Stomach smooth muscle (tissue), 2 donors: ENCODE data around the gene KRT16.
"Not testable (repeated sequence)": the region's sequence is repeated elsewhere in the genome, so short reads cannot be mapped to it uniquely, and the experiment has no call there.

Experiments used
- H3K27ac ChIP-seq: one replicate; pipeline ENCODE4 v1.7.0; 2013; ENCODE audit warnings: mild to moderate bottlenecking, low read length, inconsistent platforms
- H3K27me3 ChIP-seq, 2 donors: one replicate each; pipeline ENCODE4 v1.7.0; 2013; ENCODE audit warnings: low read length in 2 of 2; ENCODE audit not compliant: insufficient read depth in 2 of 2, control insufficient read depth in 1 of 2
- H3K36me3 ChIP-seq, 2 donors: one replicate each; pipeline ENCODE4 v1.7.0; 2013; ENCODE audit warnings: low read length in 2 of 2; ENCODE audit not compliant: control insufficient read depth in 2 of 2, insufficient read depth in 2 of 2
- H3K4me1 ChIP-seq: one replicate; pipeline ENCODE4 v1.7.0; 2013; ENCODE audit warnings: low read length; ENCODE audit not compliant: control insufficient read depth, insufficient read depth
- H3K4me3 ChIP-seq, 2 donors: one replicate each; pipeline ENCODE4 v1.7.0; 2013; ENCODE audit warnings: low read length in 2 of 2
- H3K9ac ChIP-seq, 2 donors: one replicate each; pipeline ENCODE4 v1.7.0; 2013; ENCODE audit warnings: low read length in 2 of 2, mild to moderate bottlenecking in 1 of 2
- H3K9me3 ChIP-seq, 2 donors: one replicate each; pipeline ENCODE4 v1.7.0; 2013; ENCODE audit warnings: low read length in 2 of 2; ENCODE audit not compliant: control insufficient read depth in 2 of 2
- donor health status: healthy.
- donor health status: Pancreatic carcinoma.

Gene KRT16

DNA sequence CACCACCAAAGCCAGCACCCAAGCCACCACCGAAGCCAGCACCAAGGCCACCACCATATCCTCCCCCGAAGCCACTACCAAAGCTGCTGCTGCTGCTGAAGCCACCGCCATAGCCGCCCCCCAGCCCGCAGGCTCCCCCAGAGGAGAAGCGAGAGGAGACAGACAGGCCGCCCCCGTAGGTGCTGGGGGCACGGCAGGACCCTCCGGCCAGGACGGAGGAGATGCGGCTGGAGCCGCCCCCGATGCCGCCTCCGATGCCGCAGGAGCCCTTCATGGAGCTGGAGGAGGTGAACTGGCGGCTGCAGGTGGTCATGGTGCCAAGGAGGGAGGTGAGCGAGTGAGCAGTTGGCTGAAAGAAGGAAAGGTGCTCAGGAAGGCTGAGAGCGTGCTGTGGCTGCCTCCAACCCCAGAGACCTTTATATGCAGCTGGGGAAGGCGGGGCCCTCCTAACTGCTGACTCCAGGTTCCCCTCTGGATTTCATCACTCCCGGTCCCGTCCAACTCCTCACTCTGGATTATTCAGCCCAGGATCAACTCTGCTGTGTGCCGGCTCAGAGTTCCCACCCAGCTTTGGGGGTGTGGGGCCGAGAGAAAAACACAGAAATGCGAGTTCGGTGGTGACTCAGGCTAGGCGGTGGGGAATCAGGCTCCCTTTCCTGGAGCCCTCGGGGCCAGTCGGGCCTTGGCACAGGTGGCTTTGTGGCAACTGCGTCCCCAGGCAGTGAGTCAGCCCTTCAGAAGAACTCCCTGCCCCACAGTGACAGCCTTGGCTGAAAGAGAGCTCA, at the start of gene KRT16:
TSS of gene KRT16 (minus strand) at position 392 of the 785 bp plus-strand sequence. CDS start at position 313, 79 bp downstream.
- not testable (repeated sequence) for H3K27ac ChIP-seq, H3K9me3 ChIP-seq, H3K36me3 ChIP-seq, H3K4me3 ChIP-seq, H3K27me3 ChIP-seq, H3K9ac ChIP-seq, H3K4me1 ChIP-seq

GRCh38 chr17:41660221-41660711, 47.7 kb upstream of the KRT16 start:
- Histone ChIP-seq H3K27ac (no peak overlapping the region), H3K4me1 (peaks cover 7% of the 10 kb centered on the region), H3K9ac (no peak overlapping the region)

GRCh38 chr17:41659427-41660212, 47.1 kb upstream of the KRT16 start:
- Histone ChIP-seq H3K9me3 (no peaks in the 10 kb centered on the region), H3K36me3 (no peaks in the 10 kb centered on the region), H3K27me3 (no peaks in the 10 kb centered on the region), H3K4me1 (peaks cover 9% of the 10 kb centered on the region), H3K4me3 (no peak overlapping the region), H3K9ac (no peak overlapping the region), H3K27ac (no peak overlapping the region)

More at GRCh38 chr17:41660221-41660711, 47.7 kb upstream of the KRT16 start:
- Histone ChIP-seq H3K27me3 (no peaks in the 10 kb centered on the region), H3K36me3 (no peaks in the 10 kb centered on the region), H3K4me3 (no peak overlapping the region), H3K9me3 (no peaks in the 10 kb centered on the region)

DNA sequence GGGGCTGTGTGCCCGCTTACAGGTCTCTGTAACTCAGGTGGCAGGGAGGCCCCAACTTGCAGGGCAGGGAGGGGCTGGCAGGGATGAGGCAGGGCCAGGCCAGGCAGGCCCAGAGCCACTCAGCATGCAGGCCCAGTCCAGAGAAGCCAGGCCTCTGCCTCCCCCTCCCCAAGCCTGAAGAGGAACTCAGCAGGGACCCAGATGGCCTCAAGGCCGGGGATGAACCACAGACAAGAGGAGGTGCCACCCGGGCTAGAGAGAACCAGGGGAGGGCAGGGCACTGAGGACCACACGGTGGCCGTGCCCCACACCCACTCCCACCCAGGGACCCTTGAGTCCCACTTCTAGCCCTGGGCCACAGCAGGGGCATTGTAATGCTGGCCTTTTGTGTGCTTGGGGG, 46.3 kb upstream of the KRT16 start:
- Histone ChIP-seq H3K4me1 (peaks cover 9% of the 10 kb centered on the region), H3K9me3 (no peaks in the 10 kb centered on the region), H3K4me3 (no peak overlapping the region), H3K9ac (no peak overlapping the region), H3K27ac (no peak overlapping the region), H3K36me3 (no peaks in the 10 kb centered on the region), H3K27me3 (no peaks in the 10 kb centered on the region)

- no peak overlapping the region for H3K4me3 ChIP-seq
- no peaks in the 10 kb centered on the region for H3K36me3 ChIP-seq
- H3K27me3 ChIP-seq: no peaks in the 10 kb centered on the region
- no peak overlapping the region for H3K9ac ChIP-seq
- H3K4me1 ChIP-seq: peaks cover 9% of the 10 kb centered on the region
- H3K9me3 ChIP-seq: no peaks in the 10 kb centered on the region
- H3K27ac ChIP-seq: no peak overlapping the region
Measured at GRCh38 chr17:41657936-41658335, 45.4 kb upstream of the KRT16 start.

GRCh38 chr17:41657176-41657754, 44.7 kb upstream of the KRT16 start:
- Histone ChIP-seq H3K4me1 (peaks cover 9% of the 10 kb centered on the region), H3K27ac (no peak overlapping the region), H3K9me3 (no peaks in the 10 kb centered on the region), H3K27me3 (no peaks in the 10 kb centered on the region), H3K4me3 (no peak overlapping the region), H3K9ac (no peak overlapping the region), H3K36me3 (no peaks in the 10 kb centered on the region)

- H3K4me1 ChIP-seq: peaks cover 16% of the 10 kb centered on the region
- no peak overlapping the region for H3K4me3 ChIP-seq
- no peaks in the 10 kb centered on the region for H3K27me3 ChIP-seq
- H3K27ac ChIP-seq: no peak overlapping the region
- H3K36me3 ChIP-seq: no peaks in the 10 kb centered on the region
- no peaks in the 10 kb centered on the region for H3K9me3 ChIP-seq
- no peak overlapping the region for H3K9ac ChIP-seq
Measured at GRCh38 chr17:41656249-41657023, 43.9 kb upstream of the KRT16 start.

DNA sequence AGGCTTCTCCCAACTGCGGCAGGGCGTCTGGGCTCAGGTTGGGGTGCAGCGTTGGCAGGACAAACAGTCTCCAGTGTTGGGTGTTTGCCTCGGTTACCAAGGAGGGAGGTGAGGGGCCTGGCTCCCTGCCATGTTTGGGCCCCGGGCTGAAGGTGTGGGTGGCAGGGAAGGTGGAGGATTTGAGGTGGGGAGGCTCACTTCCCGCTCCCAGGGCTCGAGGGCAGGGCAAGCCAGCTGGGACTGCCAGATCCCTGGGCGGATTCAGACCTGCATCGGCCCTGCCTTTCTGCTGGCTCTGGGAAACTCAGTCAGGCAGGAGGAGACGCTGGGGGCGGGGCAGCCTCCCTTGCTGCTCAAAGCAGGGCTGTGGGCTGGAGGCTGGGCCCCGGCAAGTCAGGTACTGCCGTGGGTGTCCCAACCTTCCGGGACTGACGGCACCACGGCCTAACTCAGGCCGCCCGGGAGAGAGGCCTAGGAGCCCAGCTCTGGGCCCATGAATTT, 43.1 kb upstream of the KRT16 start:
- Histone ChIP-seq H3K36me3 (no peaks in the 10 kb centered on the region), H3K4me3 (peak overlapping the region in 1 of 2 donors; percentile 25), H3K27ac (no peak overlapping the region), H3K9me3 (no peaks in the 10 kb centered on the region), H3K27me3 (no peaks in the 10 kb centered on the region), H3K4me1 (peaks cover 23% of the 10 kb centered on the region), H3K9ac (peak overlapping the region in 1 of 2 donors; percentile 45)

DNA sequence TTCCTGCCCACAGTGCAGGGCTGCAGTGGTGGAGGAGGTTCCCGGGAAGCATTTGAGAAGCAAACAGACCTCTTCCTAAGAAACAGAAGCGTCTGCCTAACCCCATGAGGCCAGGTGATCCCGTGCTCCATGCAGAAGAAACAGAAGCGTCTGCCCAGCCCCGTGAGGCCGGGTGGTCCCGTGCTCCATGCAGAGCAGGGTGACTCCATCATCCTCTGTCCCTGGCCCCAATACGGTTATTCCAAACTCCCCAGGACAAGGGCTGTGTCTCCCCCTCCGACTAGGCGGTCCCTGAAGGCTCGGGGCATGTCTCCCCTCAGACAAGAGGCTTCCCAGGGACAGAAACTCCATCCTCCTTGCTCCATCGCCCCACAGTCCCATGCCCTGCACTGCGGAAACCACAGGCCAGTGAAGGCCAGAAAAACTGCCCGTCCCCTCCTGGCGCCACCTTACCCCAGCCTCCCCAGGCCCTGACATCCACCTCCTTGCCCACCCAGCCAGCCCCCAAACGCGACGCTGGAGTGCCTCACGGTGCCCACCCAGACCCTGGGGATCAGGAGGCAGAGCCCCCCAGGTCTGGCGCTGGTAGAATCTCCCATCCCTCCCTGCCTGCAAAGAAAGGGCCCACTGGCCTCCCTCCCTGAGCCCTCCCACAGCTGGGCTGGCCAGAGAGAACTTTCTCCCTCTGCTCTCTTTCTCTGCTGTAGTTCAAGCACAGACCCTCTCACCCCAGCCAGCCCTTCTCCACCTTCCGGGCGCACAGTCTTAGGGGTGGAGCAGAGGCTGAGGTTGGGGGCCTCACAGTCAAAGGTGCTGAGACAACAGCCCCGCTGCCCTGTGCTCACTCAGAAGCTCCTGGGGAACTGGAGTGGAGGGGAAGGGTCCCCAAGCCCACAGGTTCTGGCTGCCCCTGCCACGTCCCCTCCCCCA, 42.4 kb upstream of the KRT16 start:
- Histone ChIP-seq H3K4me3 (peak overlapping the region in 1 of 2 donors; percentile 25), H3K36me3 (no peaks in the 10 kb centered on the region), H3K9ac (peak overlapping the region in 1 of 2 donors; percentile 45), H3K9me3 (no peaks in the 10 kb centered on the region), H3K27ac (no peak overlapping the region), H3K4me1 (peaks cover 23% of the 10 kb centered on the region), H3K27me3 (no peaks in the 10 kb centered on the region)
